RWPE2 (cell line): ENCODE measurements around the gene SLC46A2.

ENCODE experiments used
- ATAC-seq: fragments of 200-7000 bp; cut with Tn5 transposase; 3 replicates; pipeline ENCODE4 v1.9.1; 2021; ENCODE audit warnings: low read depth
- DNase-seq: peaks from one replicate; pipeline ENCODE4 v3.0.0-alpha.2; 2020; ENCODE audit warnings: low spot score
- H3K27ac ChIP-seq: fragments of 450-650 bp; 2 replicates; pipeline ENCODE4 v1.5.1; 2017; ENCODE audit warnings: mild to moderate bottlenecking; ENCODE audit not compliant: poor library complexity, severe bottlenecking
- H3K27me3 ChIP-seq: fragments of 250-450 bp; sonication (Bioruptor Pico); 2 replicates; pipeline ENCODE4 v1.5.1; 2021; ENCODE audit warnings: mild to moderate bottlenecking, moderate library complexity; ENCODE audit not compliant: insufficient read depth, poor library complexity, severe bottlenecking
- H3K36me3 ChIP-seq: fragments of 250-450 bp; sonication (Bioruptor Pico); 2 replicates; pipeline ENCODE4 v1.5.1; 2020; ENCODE audit warnings: low read depth, mild to moderate bottlenecking, moderate library complexity
- H3K4me1 ChIP-seq: fragments of 250-450 bp; sonication (Bioruptor Pico); 2 replicates; pipeline ENCODE4 v1.5.1; 2021; ENCODE audit warnings: mild to moderate bottlenecking, moderate library complexity; ENCODE audit not compliant: insufficient read depth, poor library complexity, severe bottlenecking
- H3K4me3 ChIP-seq: fragments of 250-450 bp; sonication (Bioruptor Pico); 2 replicates; pipeline ENCODE4 v1.5.1; 2021; ENCODE audit warnings: mild to moderate bottlenecking, moderate library complexity; ENCODE audit not compliant: severe bottlenecking
- H3K9me3 ChIP-seq: fragments of 250-450 bp; sonication (Bioruptor Pico); 2 replicates; pipeline ENCODE4 v1.5.1; 2021; ENCODE audit warnings: mild to moderate bottlenecking, moderate library complexity; ENCODE audit not compliant: severe bottlenecking
- TF ChIP-seq, protein P1 (sequence below): fragments of 450-650 bp; IDR thresholded peaks from one replicate; pipeline ENCODE4 v1.5.1; 2017; ENCODE audit warnings: mild to moderate bottlenecking, moderate library complexity; ENCODE audit not compliant: poor library complexity, severe bottlenecking

The SLC46A2 gene

DNA sequence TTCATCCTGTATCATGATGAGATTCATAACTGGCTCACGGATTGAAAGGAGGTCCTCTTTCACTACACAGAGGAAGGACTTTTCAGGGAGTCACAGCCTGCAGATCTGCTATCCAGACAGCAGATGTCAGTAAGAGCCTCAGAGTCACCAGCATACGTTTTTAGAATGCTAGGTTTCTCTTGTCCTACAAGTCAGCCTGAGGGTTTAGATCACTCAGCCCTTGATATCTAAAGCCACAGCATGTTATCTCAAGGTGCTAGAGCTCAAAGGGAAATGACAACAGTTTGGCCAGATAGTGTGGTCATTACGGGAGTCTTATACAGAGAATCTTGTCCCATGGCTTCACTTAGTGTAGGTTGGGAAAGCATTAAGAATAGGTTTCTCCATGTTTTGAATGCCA is 30.9 kb upstream of the SLC46A2 start:
- Histone ChIP-seq H3K36me3 (no peaks in the 10 kb centered on the region), H3K27me3 (no peaks in the 10 kb centered on the region), H3K27ac (no peak overlapping the region), H3K4me3 (no peak overlapping the region), H3K4me1 (no peaks in the 10 kb centered on the region), H3K9me3 (no peaks in the 10 kb centered on the region)
- ATAC-seq (peak; percentile 62; the same call in 1 of the 3 replicates), DNase-seq (no peak)
- TF ChIP-seq, protein P1, sequence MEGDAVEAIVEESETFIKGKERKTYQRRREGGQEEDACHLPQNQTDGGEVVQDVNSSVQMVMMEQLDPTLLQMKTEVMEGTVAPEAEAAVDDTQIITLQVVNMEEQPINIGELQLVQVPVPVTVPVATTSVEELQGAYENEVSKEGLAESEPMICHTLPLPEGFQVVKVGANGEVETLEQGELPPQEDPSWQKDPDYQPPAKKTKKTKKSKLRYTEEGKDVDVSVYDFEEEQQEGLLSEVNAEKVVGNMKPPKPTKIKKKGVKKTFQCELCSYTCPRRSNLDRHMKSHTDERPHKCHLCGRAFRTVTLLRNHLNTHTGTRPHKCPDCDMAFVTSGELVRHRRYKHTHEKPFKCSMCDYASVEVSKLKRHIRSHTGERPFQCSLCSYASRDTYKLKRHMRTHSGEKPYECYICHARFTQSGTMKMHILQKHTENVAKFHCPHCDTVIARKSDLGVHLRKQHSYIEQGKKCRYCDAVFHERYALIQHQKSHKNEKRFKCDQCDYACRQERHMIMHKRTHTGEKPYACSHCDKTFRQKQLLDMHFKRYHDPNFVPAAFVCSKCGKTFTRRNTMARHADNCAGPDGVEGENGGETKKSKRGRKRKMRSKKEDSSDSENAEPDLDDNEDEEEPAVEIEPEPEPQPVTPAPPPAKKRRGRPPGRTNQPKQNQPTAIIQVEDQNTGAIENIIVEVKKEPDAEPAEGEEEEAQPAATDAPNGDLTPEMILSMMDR: peak; percentile 58

DNA sequence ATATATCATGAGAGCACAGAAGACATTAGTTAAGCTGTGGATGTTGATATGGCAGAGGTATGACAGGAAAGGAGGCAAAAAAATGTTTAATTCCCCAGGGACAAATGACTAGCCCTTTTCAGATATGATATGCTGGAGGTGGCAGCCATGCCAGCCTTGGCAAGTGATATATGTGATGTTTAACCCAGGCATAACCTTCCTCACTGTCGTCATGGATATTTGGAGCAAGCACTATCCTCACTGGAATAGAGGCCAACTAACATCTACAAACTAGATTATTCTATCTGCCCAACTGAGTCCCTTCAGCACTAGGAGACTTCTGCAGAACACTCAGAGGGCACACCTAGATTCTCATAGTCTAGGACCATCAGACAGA is 27.3 kb upstream of the SLC46A2 start:
- ATAC-seq (0 out of 3 replicates have a peak, but pooled peaks have one; percentile 12), DNase-seq (no peak)
- TF ChIP-seq, protein P1: no peak
- Histone ChIP-seq H3K4me3 (no peak overlapping the region), H3K27me3 (no peaks in the 10 kb centered on the region), H3K27ac (no peak overlapping the region), H3K9me3 (no peaks in the 10 kb centered on the region), H3K4me1 (no peaks in the 10 kb centered on the region), H3K36me3 (no peaks in the 10 kb centered on the region)

- peak; percentile 89 for ATAC-seq
- no peak overlapping the region for H3K4me3 ChIP-seq
Measured at GRCh38 chr9:112917047-112917986, 26.6 kb upstream of the SLC46A2 start.

DNA sequence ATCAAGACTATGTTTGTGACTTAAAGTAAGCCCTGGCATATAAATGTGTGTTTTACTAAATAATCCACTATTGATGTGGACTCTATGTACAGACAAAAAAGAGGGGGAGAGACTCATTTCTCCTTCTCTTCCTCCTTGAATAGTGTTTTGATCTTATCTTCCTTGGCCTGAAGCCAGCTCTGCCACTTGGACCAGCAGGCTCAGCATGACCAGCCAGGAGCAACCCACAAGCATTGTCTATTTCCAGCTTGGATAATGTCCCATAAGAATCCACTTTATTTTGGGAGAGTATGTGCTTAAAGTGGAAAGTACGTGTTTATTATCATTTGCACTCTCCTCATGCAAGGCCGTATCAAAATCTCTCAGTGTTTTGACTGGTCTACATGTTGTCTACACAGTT is 23.8 kb upstream of the SLC46A2 start:
- Histone ChIP-seq H3K4me3 (no peak overlapping the region), H3K36me3 (no peaks in the 10 kb centered on the region), H3K27me3 (peaks cover 4% of the 10 kb centered on the region), H3K4me1 (no peaks in the 10 kb centered on the region), H3K27ac (no peak overlapping the region), H3K9me3 (no peaks in the 10 kb centered on the region)
- DNase-seq (no peak), ATAC-seq (no peak)
- TF ChIP-seq, protein P1: no peak

More at GRCh38 chr9:112917047-112917986, 26.6 kb upstream of the SLC46A2 start:
- Histone ChIP-seq H3K27ac (no peak overlapping the region), H3K27me3 (no peaks in the 10 kb centered on the region), H3K4me1 (no peaks in the 10 kb centered on the region), H3K9me3 (no peaks in the 10 kb centered on the region), H3K36me3 (no peaks in the 10 kb centered on the region)
- TF ChIP-seq, protein P1: no peak
- DNase-seq: no peak

GRCh38 chr9:112913326-112913725 is 22.6 kb upstream of the SLC46A2 start:
- H3K4me3 ChIP-seq: no peak overlapping the region
- no peak overlapping the region for H3K27ac ChIP-seq
- ATAC-seq (no peak), DNase-seq (no peak)
- peaks cover 4% of the 10 kb centered on the region for H3K27me3 ChIP-seq
- no peaks in the 10 kb centered on the region for H3K36me3 ChIP-seq
- no peaks in the 10 kb centered on the region for H3K9me3 ChIP-seq
- no peaks in the 10 kb centered on the region for H3K4me1 ChIP-seq
- TF ChIP-seq, protein P1: no peak
